Psoas muscle (tissue), 8 donors: ENCODE results near the gene EPM2A. TPM values are rescaled to one million over a fixed set of nuclear protein-coding genes. Genes with fewer than 3 reads are reported as not detected.

Experiments
- ATAC-seq, 4 donors: fragments of 200-7000 bp; cut with Tn5 transposase; one replicate each; pipeline ENCODE4 v1.9.1; 2020; ENCODE audit warnings: moderate library complexity in 3 of 4, mild to moderate bottlenecking in 2 of 4
- DNase-seq, 2 donors: peaks; one replicate each; pipeline ENCODE4 v3.0.0-alpha.2; 2020
- H3K27ac ChIP-seq: fragments of 200-600 bp; one replicate; pipeline ENCODE4 v1.8.0; 2022
- H3K27me3 ChIP-seq, 3 donors: fragments of 200-600 bp in 1 of 3; one replicate each; pipeline versions ENCODE4 v1.6.1 to v1.8.0; 2013 to 2022; ENCODE audit warnings: low read length in 2 of 3, mild to moderate bottlenecking in 2 of 3, moderate library complexity in 1 of 3; ENCODE audit not compliant: insufficient read depth in 3 of 3
- H3K36me3 ChIP-seq, 2 donors: fragments of 200-600 bp in 1 of 2; one replicate each; pipeline versions ENCODE4 v1.6.1 to v1.8.0; 2013 to 2022; ENCODE audit warnings: low read depth in 1 of 2, mild to moderate bottlenecking in 1 of 2, moderate library complexity in 1 of 2; ENCODE audit not compliant: insufficient read depth in 1 of 2
- H3K4me1 ChIP-seq: fragments of 200-600 bp; one replicate; pipeline ENCODE4 v1.8.0; 2022
- H3K4me3 ChIP-seq: fragments of 200-600 bp; one replicate; pipeline ENCODE4 v1.8.0; 2022; ENCODE audit warnings: mild to moderate bottlenecking
- H3K9me3 ChIP-seq: fragments of 200-600 bp; one replicate; pipeline ENCODE4 v1.8.0; 2022
- WGBS, 3 donors: extraction: QIAGEN DNeasy Blood & Tissue Kit; methylation state at CpG; one replicate each; pipeline versions ENCODE4 v1.1.6 to v1.1.7; 2013; 5-methylcytosine and 5-hydroxymethylcytosine counted together
- intact Hi-C, 2 donors: fragments of 100-400 bp; cut with DNase I; formaldehyde crosslinking; loops; one replicate each; pipeline versions ENCODE4 v1.11.0 to v1.14.2; 2022
- polyA plus RNA-seq, 3 donors: library from polyadenylated mRNA; stranded (reverse); fragments of 200-250 nt; gene quantifications; one replicate each; pipeline ENCODE4 v1.2.3, GENCODE V29; 2013
- total RNA-seq, 4 donors: library from RNA; stranded (reverse); fragmentation: NEBNext Ultra II Directional in 2 of 4; extraction: Animal tissue kit (Norgen Biotek cat#: 25700) in 2 of 4; gene quantifications; one replicate each; pipeline versions ENCODE4 v1.2.1 to v1.2.4, GENCODE V29; 2021 to 2023
- TF ChIP-seq, protein P1 (sequence below): fragments of 200-600 bp; IDR thresholded peaks from one replicate; pipeline ENCODE4 v1.8.0; 2022; ENCODE audit warnings: antibody characterized with exemption
- donor health status: healthy with polysubstance abuse.
- donor health status: DM: no; HTN: no; CAD: no; lungs with moderate emphysema.
- donor health status: Bipolar disorder and iron deficiency.
- donor health status: healthy.
- donor health status: DM: yes; HTN: yes; CAD: no.
- donor health status: DM: no; HTN: no; CAD: no.
- donor health status: DM: no; HTN: no; CAD: no.
- donor health status: DM: yes; HTN: yes; CAD: no.

The EPM2A gene
- total and polyA plus RNA-seq, 7 donors: 30.1 to 88.4 (median 67.6) TPM

DNA sequence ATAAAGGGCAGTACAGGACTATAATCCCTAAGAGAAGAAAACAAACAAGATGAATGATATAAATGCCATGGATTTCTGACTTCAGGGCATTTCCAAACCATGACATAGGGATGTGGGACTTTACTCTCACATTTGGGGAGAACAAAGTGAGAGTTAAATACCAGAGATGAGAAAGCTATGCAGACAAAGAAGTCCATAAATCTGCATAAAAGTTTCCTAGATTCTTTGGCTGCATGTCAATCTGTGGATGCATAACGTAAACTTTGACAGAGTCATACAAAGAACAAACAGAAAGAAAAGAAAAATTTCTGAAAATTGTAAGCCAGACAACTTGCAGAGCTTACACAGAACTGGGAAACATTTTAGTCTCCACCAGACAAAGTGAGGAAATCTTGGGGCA is 11.7 kb downstream of the EPM2A start:
- 65 to 96% (median 76%) methylated on average over 1 of the region's 1 CpG for WGBS, 3 donors
- intact Hi-C loops: no loop called here
- TF ChIP-seq, protein P1, sequence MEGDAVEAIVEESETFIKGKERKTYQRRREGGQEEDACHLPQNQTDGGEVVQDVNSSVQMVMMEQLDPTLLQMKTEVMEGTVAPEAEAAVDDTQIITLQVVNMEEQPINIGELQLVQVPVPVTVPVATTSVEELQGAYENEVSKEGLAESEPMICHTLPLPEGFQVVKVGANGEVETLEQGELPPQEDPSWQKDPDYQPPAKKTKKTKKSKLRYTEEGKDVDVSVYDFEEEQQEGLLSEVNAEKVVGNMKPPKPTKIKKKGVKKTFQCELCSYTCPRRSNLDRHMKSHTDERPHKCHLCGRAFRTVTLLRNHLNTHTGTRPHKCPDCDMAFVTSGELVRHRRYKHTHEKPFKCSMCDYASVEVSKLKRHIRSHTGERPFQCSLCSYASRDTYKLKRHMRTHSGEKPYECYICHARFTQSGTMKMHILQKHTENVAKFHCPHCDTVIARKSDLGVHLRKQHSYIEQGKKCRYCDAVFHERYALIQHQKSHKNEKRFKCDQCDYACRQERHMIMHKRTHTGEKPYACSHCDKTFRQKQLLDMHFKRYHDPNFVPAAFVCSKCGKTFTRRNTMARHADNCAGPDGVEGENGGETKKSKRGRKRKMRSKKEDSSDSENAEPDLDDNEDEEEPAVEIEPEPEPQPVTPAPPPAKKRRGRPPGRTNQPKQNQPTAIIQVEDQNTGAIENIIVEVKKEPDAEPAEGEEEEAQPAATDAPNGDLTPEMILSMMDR: no peak
- H3K4me1 ChIP-seq: no peaks in the 10 kb centered on the region
- H3K36me3 ChIP-seq: peaks cover 0 to 10% of the 10 kb centered on the region in 2 donors
- DNase-seq: no peak
- no peak for ATAC-seq
- no peak overlapping the region for H3K4me3 ChIP-seq
- H3K27ac ChIP-seq: no peak overlapping the region
- no peaks in the 10 kb centered on the region for H3K27me3 ChIP-seq
- H3K9me3 ChIP-seq: no peaks in the 10 kb centered on the region

DNA sequence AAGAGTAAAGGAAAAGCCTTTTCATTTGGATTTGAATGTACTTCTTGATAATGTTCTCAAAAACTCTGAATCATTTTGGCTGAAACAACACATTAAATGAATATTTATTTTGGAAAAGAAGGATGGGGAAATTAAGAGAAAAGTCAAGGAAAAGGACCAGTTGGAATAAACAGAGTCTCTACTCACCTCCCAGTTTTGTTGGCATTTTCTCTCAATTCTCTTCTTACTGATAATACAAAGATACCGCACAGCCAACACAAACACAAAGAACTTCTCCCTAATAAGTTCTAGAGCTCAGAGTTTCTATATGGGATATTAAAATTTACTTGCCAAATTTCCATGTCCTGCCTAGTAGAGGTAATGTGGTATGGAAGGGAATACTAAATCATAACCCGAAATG is 13.1 kb downstream of the EPM2A start:
- DNase-seq: no peak
- no peak overlapping the region for H3K4me3 ChIP-seq
- peaks cover 0 to 10% of the 10 kb centered on the region in 2 donors for H3K36me3 ChIP-seq
- H3K9me3 ChIP-seq: no peaks in the 10 kb centered on the region
- H3K27me3 ChIP-seq: no peaks in the 10 kb centered on the region
- H3K4me1 ChIP-seq: no peaks in the 10 kb centered on the region
- ATAC-seq: no peak
- no peak overlapping the region for H3K27ac ChIP-seq
- intact Hi-C loops: no loop called here
- TF ChIP-seq, protein P1: no peak
- WGBS, 3 donors: 93 to 100% (median 94%) methylated on average over 2 of the region's 2 CpGs

DNA sequence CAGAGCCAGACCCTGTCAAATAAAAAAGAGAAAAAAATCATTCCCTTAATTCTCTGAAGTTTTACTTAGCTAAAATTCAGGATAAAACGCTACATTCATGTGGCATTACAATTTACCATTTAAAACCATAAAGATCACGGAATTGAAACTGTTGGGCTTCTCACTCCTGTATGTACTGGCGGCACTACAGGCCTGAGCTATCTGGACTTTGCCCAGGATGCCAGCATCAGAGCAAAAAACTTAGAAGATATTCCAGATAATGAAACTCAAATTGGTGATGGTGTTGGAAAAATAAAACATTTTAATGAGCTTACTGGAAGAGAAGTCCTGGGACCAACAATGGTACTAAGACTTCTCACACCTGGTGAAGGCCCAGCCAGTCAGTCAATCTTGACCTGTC is 14.2 kb downstream of the EPM2A start:
- H3K27ac ChIP-seq: no peak overlapping the region
- no peak for DNase-seq
- no peak for ATAC-seq
- TF ChIP-seq, protein P1: no peak
- no peaks in the 10 kb centered on the region for H3K9me3 ChIP-seq
- no peak overlapping the region for H3K4me3 ChIP-seq
- H3K4me1 ChIP-seq: no peaks in the 10 kb centered on the region
- intact Hi-C loops: no loop called here
- WGBS, 3 donors: 96 to 98% (median 98%) methylated on average over 3 of the region's 3 CpGs
- no peaks in the 10 kb centered on the region for H3K27me3 ChIP-seq
- peaks cover 0 to 10% of the 10 kb centered on the region in 2 donors for H3K36me3 ChIP-seq

DNA sequence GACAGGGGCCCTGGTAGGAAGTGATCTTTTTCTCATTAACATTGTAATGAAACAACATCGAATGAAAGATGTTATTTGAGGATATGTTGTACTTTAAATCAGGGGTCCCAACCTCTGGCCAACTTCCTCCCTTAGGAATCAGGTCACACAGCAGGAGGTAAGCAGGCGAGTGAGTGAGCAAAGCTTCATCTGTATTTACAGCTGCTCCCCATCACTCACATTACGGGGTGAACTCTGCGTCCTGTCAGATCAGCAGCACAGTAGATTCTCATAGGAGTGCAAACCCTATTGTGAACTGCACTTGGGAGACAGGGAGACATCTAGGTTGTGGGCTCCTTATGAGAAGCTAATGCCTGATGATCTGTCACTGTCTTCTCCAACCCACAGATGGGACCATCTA is 19.9 kb downstream of the EPM2A start:
- Histone ChIP-seq H3K27me3 (no peaks in the 10 kb centered on the region), H3K27ac (no peak overlapping the region), H3K9me3 (peaks cover 6% of the 10 kb centered on the region), H3K36me3 (peaks cover 4 to 13% of the 10 kb centered on the region in 2 donors), H3K4me1 (no peaks in the 10 kb centered on the region), H3K4me3 (no peak overlapping the region)
- ATAC-seq: no peak
- no peak for DNase-seq
- TF ChIP-seq, protein P1: no peak
- intact Hi-C loops: no loop called here
- 73 to 83% (median 74%) methylated on average over 4 of the region's 4 CpGs for WGBS, 3 donors

DNA sequence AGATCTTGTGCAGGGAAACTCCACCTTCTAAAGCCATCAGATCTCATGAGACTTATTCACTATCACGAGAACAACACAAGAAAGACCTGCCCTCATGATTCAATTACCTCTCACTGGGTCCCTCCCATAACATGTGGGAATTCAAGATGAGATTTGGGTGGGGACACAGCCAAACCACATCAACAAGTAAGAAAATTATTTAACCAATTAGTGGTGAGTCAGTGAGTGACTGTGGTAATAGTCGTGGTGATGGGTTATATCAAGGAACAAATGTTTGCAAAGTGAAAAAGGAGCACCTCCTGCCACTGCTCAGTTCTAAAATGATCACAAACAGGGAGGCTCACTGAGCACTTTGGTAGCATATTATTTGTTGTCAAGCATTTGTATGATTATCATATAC is 20.6 kb downstream of the EPM2A start:
- no peak for DNase-seq
- H3K36me3 ChIP-seq: peaks cover 4 to 7% of the 10 kb centered on the region in 2 donors
- 82 to 88% (median 86%) methylated on average over 2 of the region's 2 CpGs for WGBS, 3 donors
- no peak for ATAC-seq
- TF ChIP-seq, protein P1: no peak
- peaks cover 6% of the 10 kb centered on the region for H3K9me3 ChIP-seq
- no peak overlapping the region for H3K27ac ChIP-seq
- H3K4me1 ChIP-seq: no peaks in the 10 kb centered on the region
- no peak overlapping the region for H3K4me3 ChIP-seq
- H3K27me3 ChIP-seq: no peaks in the 10 kb centered on the region
- intact Hi-C loops: no loop called here
